Ishikawa (cell line): ENCODE results near the gene PPM1B.

Source experiments
- CEBPB ChIP-seq: IDR thresholded peaks from 2 replicates; pipeline ENCODE4 v1.6.1; 2012
- CREB1 ChIP-seq: IDR thresholded peaks from 2 replicates; pipeline ENCODE4 v1.6.1; 2012; ENCODE audit warnings: low read depth
- EGR1 ChIP-seq: IDR thresholded peaks from 2 replicates; pipeline ENCODE4 v1.6.1; 2012
- EP300 ChIP-seq: IDR thresholded peaks from 2 replicates; pipeline ENCODE4 v1.6.1; 2012; ENCODE audit warnings: borderline replicate concordance
- FOXM1 ChIP-seq: IDR thresholded peaks from 2 replicates; pipeline ENCODE4 v1.6.1; 2012; ENCODE audit warnings: low read depth, borderline replicate concordance
- MAX ChIP-seq: IDR thresholded peaks from 2 replicates; pipeline ENCODE4 v1.6.1; 2012
- NFIC ChIP-seq: IDR thresholded peaks from 2 replicates; pipeline ENCODE4 v1.6.1; 2012
- RAD21 ChIP-seq: IDR thresholded peaks from 2 replicates; pipeline ENCODE4 v1.6.1; 2012; ENCODE audit warnings: low read depth
- TAF1 ChIP-seq: IDR thresholded peaks from 2 replicates; pipeline ENCODE4 v1.6.1; 2012; ENCODE audit warnings: low read depth, mild to moderate bottlenecking
- TCF12 ChIP-seq: IDR thresholded peaks from 2 replicates; pipeline ENCODE4 v1.6.1; 2012; ENCODE audit warnings: low read depth
- TEAD4 ChIP-seq: IDR thresholded peaks from 2 replicates; pipeline ENCODE4 v1.6.1; 2012
- USF1 ChIP-seq: IDR thresholded peaks from 2 replicates; pipeline ENCODE4 v1.6.1; 2012
- YY1 ChIP-seq: IDR thresholded peaks from 2 replicates; pipeline ENCODE4 v1.6.1; 2012; ENCODE audit warnings: low read depth
- ZBTB7A ChIP-seq: IDR thresholded peaks from 2 replicates; pipeline ENCODE4 v1.6.1; 2012; ENCODE audit warnings: low read depth
- TF ChIP-seq, protein P1 (sequence below): IDR thresholded peaks from 2 replicates; pipeline ENCODE4 v1.6.1; 2012; ENCODE audit warnings: low read depth, mild to moderate bottlenecking

Gene PPM1B

DNA sequence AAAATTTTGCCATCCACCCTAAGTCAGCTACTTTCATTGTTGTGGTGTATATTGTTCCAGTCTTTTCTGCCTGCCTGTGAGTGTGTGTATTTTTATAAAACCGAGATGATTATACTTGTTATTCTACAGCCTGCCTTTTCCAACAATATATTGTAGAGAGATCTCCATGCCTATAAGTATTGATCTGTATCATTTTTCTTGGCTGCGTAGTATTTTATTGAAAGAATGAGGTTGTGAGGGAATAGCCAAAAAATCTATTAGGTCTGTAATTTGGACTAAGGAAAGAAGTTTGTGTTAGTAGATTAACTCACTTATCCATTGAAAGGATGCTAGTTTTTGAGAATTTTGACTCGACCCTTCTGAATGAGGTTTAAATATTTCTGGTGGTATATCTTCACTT lies 34.9 kb downstream of the PPM1B start:
- TF ChIP-seq NFIC: no peak
- no peak for TF ChIP-seq CREB1
- TF ChIP-seq TCF12: no peak
- TF ChIP-seq TEAD4: no peak
- TF ChIP-seq ZBTB7A: no peak
- no peak for TF ChIP-seq CEBPB
- no peak for TF ChIP-seq EP300
- TF ChIP-seq FOXM1: no peak
- TF ChIP-seq YY1: no peak
- TF ChIP-seq RAD21: no peak

DNA sequence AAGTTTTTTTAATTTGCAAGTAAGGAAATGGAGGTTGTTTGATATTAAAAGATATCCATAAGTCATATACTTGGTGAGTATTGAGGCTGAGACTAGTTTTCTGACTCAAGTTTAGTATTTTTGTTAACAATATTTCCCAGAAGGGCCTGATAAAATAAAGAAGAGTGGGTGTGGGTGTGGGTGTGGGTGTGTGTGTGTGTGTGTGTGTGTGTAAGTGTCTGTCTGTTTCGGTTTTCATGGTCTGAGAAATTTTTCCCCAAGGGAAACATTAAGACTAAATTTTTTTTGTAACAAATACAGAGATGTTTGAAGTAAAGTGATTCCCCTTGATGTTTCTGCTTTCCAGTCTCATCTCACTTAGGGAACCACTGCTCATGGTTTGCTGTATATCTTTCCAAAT lies 36.5 kb downstream of the PPM1B start:
- TF ChIP-seq NFIC: no peak
- no peak for TF ChIP-seq EGR1
- TF ChIP-seq, protein P1, sequence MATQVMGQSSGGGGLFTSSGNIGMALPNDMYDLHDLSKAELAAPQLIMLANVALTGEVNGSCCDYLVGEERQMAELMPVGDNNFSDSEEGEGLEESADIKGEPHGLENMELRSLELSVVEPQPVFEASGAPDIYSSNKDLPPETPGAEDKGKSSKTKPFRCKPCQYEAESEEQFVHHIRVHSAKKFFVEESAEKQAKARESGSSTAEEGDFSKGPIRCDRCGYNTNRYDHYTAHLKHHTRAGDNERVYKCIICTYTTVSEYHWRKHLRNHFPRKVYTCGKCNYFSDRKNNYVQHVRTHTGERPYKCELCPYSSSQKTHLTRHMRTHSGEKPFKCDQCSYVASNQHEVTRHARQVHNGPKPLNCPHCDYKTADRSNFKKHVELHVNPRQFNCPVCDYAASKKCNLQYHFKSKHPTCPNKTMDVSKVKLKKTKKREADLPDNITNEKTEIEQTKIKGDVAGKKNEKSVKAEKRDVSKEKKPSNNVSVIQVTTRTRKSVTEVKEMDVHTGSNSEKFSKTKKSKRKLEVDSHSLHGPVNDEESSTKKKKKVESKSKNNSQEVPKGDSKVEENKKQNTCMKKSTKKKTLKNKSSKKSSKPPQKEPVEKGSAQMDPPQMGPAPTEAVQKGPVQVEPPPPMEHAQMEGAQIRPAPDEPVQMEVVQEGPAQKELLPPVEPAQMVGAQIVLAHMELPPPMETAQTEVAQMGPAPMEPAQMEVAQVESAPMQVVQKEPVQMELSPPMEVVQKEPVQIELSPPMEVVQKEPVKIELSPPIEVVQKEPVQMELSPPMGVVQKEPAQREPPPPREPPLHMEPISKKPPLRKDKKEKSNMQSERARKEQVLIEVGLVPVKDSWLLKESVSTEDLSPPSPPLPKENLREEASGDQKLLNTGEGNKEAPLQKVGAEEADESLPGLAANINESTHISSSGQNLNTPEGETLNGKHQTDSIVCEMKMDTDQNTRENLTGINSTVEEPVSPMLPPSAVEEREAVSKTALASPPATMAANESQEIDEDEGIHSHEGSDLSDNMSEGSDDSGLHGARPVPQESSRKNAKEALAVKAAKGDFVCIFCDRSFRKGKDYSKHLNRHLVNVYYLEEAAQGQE: no peak
- TF ChIP-seq EP300: no peak
- no peak for TF ChIP-seq TAF1
- no peak for TF ChIP-seq YY1

GRCh38 chr2:44207102-44207501 lies 38.4 kb downstream of the PPM1B start:
- TF ChIP-seq FOXM1: no peak

DNA sequence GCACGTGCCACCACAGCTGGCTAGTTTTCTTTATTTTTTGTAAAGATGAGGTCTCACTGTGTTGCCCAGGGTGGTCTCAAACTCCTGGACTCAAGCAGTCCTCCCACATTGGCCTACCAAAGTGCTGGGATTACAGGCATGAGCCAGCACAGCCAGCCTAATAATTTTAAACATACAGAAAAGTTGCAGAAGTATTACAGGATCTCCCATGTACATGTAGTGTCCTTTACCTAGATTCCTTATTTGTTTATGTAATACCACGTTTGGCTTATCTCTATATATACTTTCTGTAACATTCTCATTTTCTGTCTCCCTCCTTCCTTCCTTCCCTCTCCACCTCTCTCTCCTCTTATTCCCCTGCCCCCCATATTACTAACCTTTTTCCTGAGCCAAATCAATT lies 41.7 kb downstream of the PPM1B start:
- no peak for TF ChIP-seq FOXM1
- TF ChIP-seq, protein P1: no peak
- TF ChIP-seq USF1: no peak
- TF ChIP-seq NFIC: no peak
- TF ChIP-seq TEAD4: no peak
- no peak for TF ChIP-seq MAX
- no peak for TF ChIP-seq TCF12
- no peak for TF ChIP-seq EP300
- TF ChIP-seq CREB1: no peak
- TF ChIP-seq RAD21: no peak
- no peak for TF ChIP-seq CEBPB
- no peak for TF ChIP-seq ZBTB7A
- no peak for TF ChIP-seq EGR1
- no peak for TF ChIP-seq YY1
- no peak for TF ChIP-seq TAF1

DNA sequence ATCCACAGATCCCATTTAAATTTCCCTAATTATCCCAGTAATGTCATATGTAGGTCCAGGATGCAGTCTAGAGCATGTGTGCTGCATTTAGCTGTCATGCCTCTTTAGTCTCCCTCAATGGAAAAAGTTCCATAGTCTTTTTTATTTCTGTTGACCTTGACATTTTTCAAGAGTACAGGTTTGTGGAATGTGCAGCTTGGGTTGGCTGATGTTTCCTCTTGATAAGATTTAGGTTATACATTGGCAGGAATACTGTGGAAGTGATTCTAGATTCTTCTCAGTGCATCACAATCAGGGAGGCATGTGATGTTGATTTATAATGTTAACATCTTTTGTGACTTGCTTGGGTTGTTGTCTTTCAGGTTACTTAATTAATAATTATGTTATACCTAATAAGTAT lies 42.5 kb downstream of the PPM1B start:
- no peak for TF ChIP-seq MAX
- TF ChIP-seq YY1: no peak
- TF ChIP-seq EGR1: no peak
- TF ChIP-seq EP300: no peak
- TF ChIP-seq USF1: no peak

GRCh38 chr2:44212302-44212701 lies 43.6 kb downstream of the PPM1B start:
- TF ChIP-seq EP300 (no peak), CREB1 (no peak), YY1 (no peak), TEAD4 (no peak), NFIC (no peak), TAF1 (no peak), MAX (no peak), USF1 (no peak), TCF12 (no peak), ZBTB7A (no peak), CEBPB (no peak), FOXM1 (no peak), EGR1 (no peak), RAD21 (no peak)
- TF ChIP-seq, protein P1: no peak
